Measurements from ENCODE around the gene TEX264.

- TF ChIP-seq CTCF (IDR thresholded peaks at IDR 0.05) (no peak), POLR2A (IDR thresholded peaks at IDR 0.05) (no peak), POLR2AphosphoS5 (IDR thresholded peaks at IDR 0.05) (no peak), EP300 (IDR thresholded peaks at IDR 0.05) (no peak)
These were observed 32.9 kb downstream of the TEX264 start for GRCh38 chr3:51703761-51704510.

Data from stomach (tissue), 4 donors.